ENCODE results near the gene FRMD4A.

Gene FRMD4A

DNA sequence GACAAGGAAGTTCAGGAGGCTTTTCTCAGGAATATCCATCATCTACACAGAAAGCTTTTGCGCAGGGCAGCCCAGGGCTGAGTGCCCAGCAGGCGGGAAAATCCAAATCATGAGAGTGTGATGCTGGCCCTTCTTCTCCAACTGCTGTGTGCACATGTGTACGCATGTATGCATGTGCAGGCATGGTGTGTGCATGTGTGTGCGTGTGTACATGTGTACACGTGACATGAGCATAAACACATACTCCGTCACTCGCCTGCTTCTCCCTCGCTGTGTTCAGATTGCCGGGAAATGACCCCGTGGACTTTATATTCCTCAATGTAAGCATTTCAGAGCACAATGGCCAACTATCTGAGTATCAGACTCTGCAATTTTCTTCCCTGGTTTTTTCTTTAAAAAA lies 658.8 kb downstream of the FRMD4A start:
- H3K27ac ChIP-seq: no peak overlapping the region
- TF ChIP-seq CTCF (conservative IDR thresholded peaks at IDR 0.05): no peak

- H3K27ac ChIP-seq: peak overlapping the region; percentile 16; the same call in 1 of the 2 replicates
- no peak for TF ChIP-seq CTCF (conservative IDR thresholded peaks at IDR 0.05)
These were observed 660.4 kb downstream of the FRMD4A start for GRCh38 chr10:13670311-13670710.

- TF ChIP-seq CTCF (conservative IDR thresholded peaks at IDR 0.05): no peak
- H3K27ac ChIP-seq: peak overlapping the region; percentile 16; the same call in 1 of the 2 replicates
These were observed 660.8 kb downstream of the FRMD4A start for GRCh38 chr10:13669901-13670300.

- peak overlapping the region; percentile 16; the same call in 1 of the 2 replicates for H3K27ac ChIP-seq
These were observed 661.4 kb downstream of the FRMD4A start for GRCh38 chr10:13669182-13669855.

DNA sequence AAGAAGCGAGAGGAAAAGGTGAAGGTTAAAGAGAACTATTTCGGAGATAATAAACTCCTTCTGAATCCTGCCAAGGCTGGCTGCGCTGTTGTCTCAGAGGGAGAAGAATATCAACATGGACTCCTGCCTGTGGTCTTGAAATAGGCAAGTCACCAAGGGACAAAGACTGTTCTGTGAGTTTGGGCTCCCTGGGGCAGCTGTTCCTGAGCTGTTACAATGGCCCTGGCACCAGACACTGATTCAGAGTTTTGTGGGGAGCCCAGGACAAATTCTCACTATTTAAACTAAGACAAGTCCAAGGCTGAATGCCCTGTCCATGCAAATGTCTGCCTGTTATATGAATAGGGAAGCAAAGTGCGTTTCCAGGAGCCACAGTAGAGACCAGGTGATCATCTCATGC lies 662.6 kb downstream of the FRMD4A start:
- TF ChIP-seq CTCF (conservative IDR thresholded peaks at IDR 0.05): no peak
- H3K27ac ChIP-seq: no peak overlapping the region

More at GRCh38 chr10:13669182-13669855, 661.4 kb downstream of the FRMD4A start:
- no peak for TF ChIP-seq CTCF (conservative IDR thresholded peaks at IDR 0.05)

DNA sequence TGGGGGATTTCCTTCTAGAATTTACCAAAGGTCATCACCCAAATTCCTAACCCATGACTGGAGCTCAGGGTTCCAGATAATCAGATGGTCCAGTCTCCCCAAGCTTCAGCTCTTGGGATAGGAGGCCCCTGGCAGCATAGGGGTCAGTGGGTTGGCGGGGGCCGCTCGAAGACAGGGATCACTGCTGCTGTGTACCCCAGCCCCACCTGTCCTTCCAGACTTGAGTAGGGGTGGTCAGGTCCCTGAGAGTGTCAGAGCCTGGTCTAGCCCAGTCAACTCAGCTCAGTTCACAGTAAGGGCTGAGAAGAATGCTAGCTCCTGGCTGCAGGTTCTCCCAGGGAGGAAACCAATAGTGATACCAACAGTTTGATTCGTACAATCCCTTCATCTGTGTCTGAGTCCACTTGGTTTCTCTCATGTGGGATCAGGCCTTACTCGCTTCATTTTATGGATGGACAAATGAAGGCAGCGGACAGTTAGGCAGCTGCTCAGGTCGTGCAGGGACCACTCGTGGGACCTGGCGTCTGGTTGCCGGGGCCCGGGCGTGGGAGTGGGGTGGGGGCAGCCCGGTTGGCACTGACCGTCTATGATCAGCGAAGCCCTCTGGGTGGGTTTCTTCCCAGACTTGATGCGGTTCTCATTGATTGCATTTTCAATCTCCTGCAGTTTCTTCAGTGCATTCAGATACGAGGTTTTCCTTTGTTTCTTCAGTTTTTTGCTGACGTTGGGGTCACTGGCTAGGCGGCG lies 665.0 kb downstream of the FRMD4A start:
- H3K27ac ChIP-seq: no peak overlapping the region
- no peak for TF ChIP-seq CTCF (conservative IDR thresholded peaks at IDR 0.05)

- no peak for TF ChIP-seq CTCF (conservative IDR thresholded peaks at IDR 0.05)
- H3K27ac ChIP-seq: peak overlapping the region; percentile 11; the same call in 1 of the 2 replicates
These were observed 669.5 kb downstream of the FRMD4A start for GRCh38 chr10:13661256-13661655.

All from VCaP (cell line).